Lower lobe of right lung (tissue), 2 donors: ENCODE measurements around the gene PDE4D. TPM values are rescaled to one million over a fixed set of nuclear protein-coding genes. Genes with fewer than 3 reads are reported as not detected.

Source experiments
- ATAC-seq, 2 donors: fragments of 200-7000 bp; cut with Tn5 transposase; one replicate each; pipeline ENCODE4 v1.9.1; 2020 to 2022; ENCODE audit warnings: mild to moderate bottlenecking in 2 of 2, moderate library complexity in 2 of 2
- DNase-seq: peaks from one replicate; pipeline ENCODE4 v3.0.0-alpha.2; 2020
- H3K27ac ChIP-seq: fragments of 200-600 bp; one replicate; pipeline ENCODE4 v1.8.0; 2022
- H3K27me3 ChIP-seq: fragments of 200-600 bp; one replicate; pipeline ENCODE4 v1.8.0; 2022; ENCODE audit warnings: low read depth
- H3K36me3 ChIP-seq: fragments of 200-600 bp; one replicate; pipeline ENCODE4 v1.8.0; 2022; ENCODE audit warnings: mild to moderate bottlenecking
- H3K4me1 ChIP-seq: fragments of 200-600 bp; one replicate; pipeline ENCODE4 v1.8.0; 2022
- H3K4me3 ChIP-seq: fragments of 200-600 bp; one replicate; pipeline ENCODE4 v1.8.0; 2022; ENCODE audit warnings: mild to moderate bottlenecking
- H3K9me3 ChIP-seq: fragments of 200-600 bp; one replicate; pipeline ENCODE4 v1.8.0; 2022
- intact Hi-C: fragments of 100-400 bp; cut with DNase I; formaldehyde crosslinking; loops from one replicate; pipeline ENCODE4 v1.11.0; 2022
- total RNA-seq: library from RNA; stranded (reverse); fragmentation: NEBNext Ultra II Directional; extraction: Animal tissue kit (Norgen Biotek cat#: 25700); gene quantifications from one replicate; pipeline ENCODE4 v1.2.1, GENCODE V29; 2021
- TF ChIP-seq, protein P1 (sequence below): fragments of 200-600 bp; IDR thresholded peaks from one replicate; pipeline ENCODE4 v1.8.0; 2022; ENCODE audit warnings: antibody characterized with exemption, mild to moderate bottlenecking
- donor health status: DM: no; HTN: yes; CAD: no; lungs with severe emphysema.

PDE4D gene
- total RNA-seq, 1 donor from 2014 or later, result 71.3 TPM

DNA sequence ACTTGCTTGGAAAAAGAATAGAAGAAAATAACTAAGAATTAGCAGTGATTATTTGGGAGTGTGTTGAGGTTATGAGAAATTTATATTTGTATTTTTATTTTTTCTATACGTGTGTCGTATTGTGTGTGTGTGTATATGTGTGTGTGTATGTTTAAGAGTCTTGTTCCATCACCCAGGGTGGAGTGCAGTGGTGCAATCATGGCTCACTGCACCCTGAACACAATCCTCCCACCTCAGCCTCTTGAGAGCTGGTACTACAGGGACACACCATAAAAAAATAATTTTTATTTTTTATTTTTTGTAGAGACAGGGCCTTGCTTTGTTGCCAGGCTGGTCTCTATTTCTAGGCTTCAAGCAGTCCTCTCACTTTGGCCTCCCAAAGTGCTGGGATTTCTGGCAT, 643.8 kb downstream of the PDE4D start:
- no peaks in the 10 kb centered on the region for H3K36me3 ChIP-seq
- no peak overlapping the region for H3K4me3 ChIP-seq
- DNase-seq (no peak), ATAC-seq (no peak)
- H3K9me3 ChIP-seq, result no peaks in the 10 kb centered on the region
- intact Hi-C loops, result no loop called here
- H3K27me3 ChIP-seq, result no peaks in the 10 kb centered on the region
- H3K27ac ChIP-seq, result no peak overlapping the region
- H3K4me1 ChIP-seq, result peaks cover 10% of the 10 kb centered on the region
- TF ChIP-seq, protein P1, sequence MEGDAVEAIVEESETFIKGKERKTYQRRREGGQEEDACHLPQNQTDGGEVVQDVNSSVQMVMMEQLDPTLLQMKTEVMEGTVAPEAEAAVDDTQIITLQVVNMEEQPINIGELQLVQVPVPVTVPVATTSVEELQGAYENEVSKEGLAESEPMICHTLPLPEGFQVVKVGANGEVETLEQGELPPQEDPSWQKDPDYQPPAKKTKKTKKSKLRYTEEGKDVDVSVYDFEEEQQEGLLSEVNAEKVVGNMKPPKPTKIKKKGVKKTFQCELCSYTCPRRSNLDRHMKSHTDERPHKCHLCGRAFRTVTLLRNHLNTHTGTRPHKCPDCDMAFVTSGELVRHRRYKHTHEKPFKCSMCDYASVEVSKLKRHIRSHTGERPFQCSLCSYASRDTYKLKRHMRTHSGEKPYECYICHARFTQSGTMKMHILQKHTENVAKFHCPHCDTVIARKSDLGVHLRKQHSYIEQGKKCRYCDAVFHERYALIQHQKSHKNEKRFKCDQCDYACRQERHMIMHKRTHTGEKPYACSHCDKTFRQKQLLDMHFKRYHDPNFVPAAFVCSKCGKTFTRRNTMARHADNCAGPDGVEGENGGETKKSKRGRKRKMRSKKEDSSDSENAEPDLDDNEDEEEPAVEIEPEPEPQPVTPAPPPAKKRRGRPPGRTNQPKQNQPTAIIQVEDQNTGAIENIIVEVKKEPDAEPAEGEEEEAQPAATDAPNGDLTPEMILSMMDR, result no peak

DNA sequence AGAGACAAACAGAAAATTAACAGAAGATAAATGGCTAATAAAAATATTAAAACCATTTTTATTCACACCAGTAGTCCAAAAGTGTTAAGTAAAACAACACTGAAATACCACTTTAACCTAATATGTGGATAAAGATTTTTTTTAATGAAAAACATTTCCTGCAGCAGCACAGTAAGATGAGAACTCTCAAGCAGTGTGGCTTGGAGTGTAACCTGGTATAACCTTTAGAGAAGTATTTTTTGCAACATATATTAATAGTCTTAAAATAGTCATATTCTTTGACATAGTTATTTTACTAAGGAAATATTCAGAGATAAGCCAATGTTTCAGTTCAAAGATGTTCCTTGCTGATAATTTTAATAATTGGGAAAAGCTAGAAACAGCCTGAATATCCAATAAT, 644.4 kb downstream of the PDE4D start:
- TF ChIP-seq, protein P1, result no peak
- no peaks in the 10 kb centered on the region for H3K27me3 ChIP-seq
- H3K4me1 ChIP-seq, result peaks cover 10% of the 10 kb centered on the region
- ATAC-seq (no peak), DNase-seq (no peak)
- H3K9me3 ChIP-seq, result no peaks in the 10 kb centered on the region
- H3K36me3 ChIP-seq, result no peaks in the 10 kb centered on the region
- no peak overlapping the region for H3K4me3 ChIP-seq
- intact Hi-C loops, result no loop called here
- H3K27ac ChIP-seq, result no peak overlapping the region

DNA sequence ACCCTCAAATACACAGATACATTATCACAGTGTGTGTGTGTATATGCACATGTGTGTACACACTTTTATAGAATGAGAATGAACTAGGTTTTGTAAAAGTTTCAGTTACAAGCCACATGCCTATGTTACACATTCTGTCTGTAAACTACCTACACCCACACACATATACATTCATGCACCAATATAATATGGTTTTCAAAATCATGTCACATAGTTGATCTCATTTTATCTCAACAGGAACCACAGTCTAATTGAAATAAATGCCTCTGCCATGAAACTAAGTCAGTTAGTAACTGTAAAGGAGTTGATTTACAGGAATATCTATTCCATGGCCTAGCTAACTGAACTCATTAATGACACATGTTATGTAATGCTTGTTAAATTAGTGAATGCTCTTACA, 646.6 kb downstream of the PDE4D start:
- no peaks in the 10 kb centered on the region for H3K27me3 ChIP-seq
- no peaks in the 10 kb centered on the region for H3K9me3 ChIP-seq
- ATAC-seq (no peak), DNase-seq (no peak)
- H3K4me1 ChIP-seq, result peaks cover 10% of the 10 kb centered on the region
- no peak overlapping the region for H3K4me3 ChIP-seq
- H3K36me3 ChIP-seq, result no peaks in the 10 kb centered on the region
- TF ChIP-seq, protein P1, result no peak
- intact Hi-C loops, result no loop called here
- H3K27ac ChIP-seq, result no peak overlapping the region

DNA sequence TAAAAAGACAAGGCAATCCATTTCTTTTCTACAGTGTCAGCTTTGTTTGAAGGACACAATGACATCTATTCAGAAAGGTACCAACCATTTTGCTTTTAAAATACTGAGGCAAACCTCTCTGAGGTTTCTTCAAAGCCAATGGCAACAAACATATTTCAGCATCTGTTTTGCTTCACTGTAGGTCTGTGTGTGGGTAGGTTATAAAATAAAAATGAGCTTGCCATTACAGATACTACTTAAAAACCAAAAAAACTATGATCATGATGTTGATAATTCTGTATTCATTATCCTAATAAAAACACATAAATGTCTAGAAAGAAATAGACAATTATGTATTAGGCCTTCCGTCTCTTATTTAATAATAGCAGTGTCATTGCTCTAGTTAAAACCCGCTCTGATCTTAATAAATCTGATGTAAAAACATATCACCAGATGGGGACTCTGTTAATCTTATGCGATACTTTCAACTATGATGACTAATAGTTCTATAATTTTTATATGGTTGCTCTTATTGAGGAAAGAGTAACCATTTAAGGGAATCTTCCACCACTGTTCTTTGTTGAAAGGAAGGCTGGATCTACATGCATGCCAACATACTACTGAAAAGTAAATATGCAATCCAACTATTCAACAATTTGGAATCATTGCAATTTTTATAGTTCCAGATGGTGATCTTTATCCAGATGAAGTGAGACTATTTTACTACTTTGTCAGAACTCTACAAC, 647.2 kb downstream of the PDE4D start:
- DNase-seq, result no peak
- no peak for ATAC-seq
- no peak overlapping the region for H3K27ac ChIP-seq
- TF ChIP-seq, protein P1, result no peak
- H3K4me1 ChIP-seq, result peaks cover 10% of the 10 kb centered on the region
- H3K4me3 ChIP-seq, result no peak overlapping the region
- H3K9me3 ChIP-seq, result no peaks in the 10 kb centered on the region
- intact Hi-C loops, result no loop called here
- no peaks in the 10 kb centered on the region for H3K27me3 ChIP-seq
- H3K36me3 ChIP-seq, result no peaks in the 10 kb centered on the region

DNA sequence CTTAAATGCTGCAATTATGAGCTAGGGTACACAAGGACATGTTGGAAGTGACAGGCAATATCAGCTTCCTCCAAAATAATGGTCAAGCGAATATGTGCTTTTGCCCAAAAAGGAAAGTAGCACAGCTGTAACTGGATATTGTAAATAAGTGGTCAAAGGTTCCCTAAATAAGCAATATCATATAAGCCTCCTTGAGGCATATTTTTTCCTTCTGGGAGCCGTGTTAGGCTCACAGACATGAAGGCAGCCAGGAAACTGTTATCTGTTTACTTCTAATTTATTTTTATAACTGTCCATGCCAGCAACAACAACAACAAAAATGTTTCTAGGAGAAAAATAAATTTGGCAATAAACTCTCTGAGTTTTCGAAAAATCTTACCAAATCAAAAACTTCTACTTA, 648.3 kb downstream of the PDE4D start:
- H3K9me3 ChIP-seq, result no peaks in the 10 kb centered on the region
- TF ChIP-seq, protein P1, result no peak
- H3K4me1 ChIP-seq, result peaks cover 10% of the 10 kb centered on the region
- H3K36me3 ChIP-seq, result no peaks in the 10 kb centered on the region
- ATAC-seq, result no peak
- intact Hi-C loops, result no loop called here
- H3K4me3 ChIP-seq, result no peak overlapping the region
- H3K27ac ChIP-seq, result no peak overlapping the region
- DNase-seq, result no peak
- no peaks in the 10 kb centered on the region for H3K27me3 ChIP-seq
